Chondrocyte (in vitro differentiated cells): ENCODE results near the gene RAB31. TPM values are rescaled to one million over a fixed set of nuclear protein-coding genes. Genes with fewer than 3 reads are reported as not detected.
"Not testable (repeated sequence)": the region's sequence is repeated elsewhere in the genome, so short reads cannot be mapped to it uniquely, and the experiment has no call there.

ENCODE experiments used
- DNase-seq: peaks from one replicate; pipeline ENCODE4 v3.0.0; 2021; ENCODE audit warnings: mixed read lengths, low spot score
- H3K27ac Mint-ChIP-seq: one replicate; pipeline ENCODE4 v1.8.0; 2021; ENCODE audit warnings: mild to moderate bottlenecking, moderate library complexity, mixed read lengths; ENCODE audit not compliant: unreplicated experiment
- H3K27me3 Mint-ChIP-seq: 2 replicates; pipeline ENCODE4 v1.8.0; 2021; ENCODE audit warnings: low read depth, mixed read lengths
- H3K36me3 Mint-ChIP-seq: 2 replicates; pipeline ENCODE4 v1.8.0; 2021; ENCODE audit warnings: low read depth, mixed read lengths
- H3K4me1 Mint-ChIP-seq: 2 replicates; pipeline ENCODE4 v1.8.0; 2021; ENCODE audit warnings: low read depth, mild to moderate bottlenecking, mixed read lengths
- H3K4me3 Mint-ChIP-seq: one replicate; pipeline ENCODE4 v1.8.0; 2021; ENCODE audit warnings: mild to moderate bottlenecking, moderate library complexity, mixed read lengths; ENCODE audit not compliant: unreplicated experiment
- H3K9me3 Mint-ChIP-seq: 2 replicates; pipeline ENCODE4 v1.8.0; 2021; ENCODE audit warnings: low read depth, mixed read lengths
- total RNA-seq: library from RNA; stranded (reverse); gene quantifications from 3 replicates; pipeline ENCODE4 v1.2.1, GENCODE V29; 2021
- TF ChIP-seq, protein P1 (sequence below): fragments of 200-600 bp; sonication (generic); IDR thresholded peaks from 2 replicates; pipeline ENCODE4 v1.5.0; 2021; ENCODE audit warnings: antibody characterized with exemption, mild to moderate bottlenecking, moderate library complexity

Gene RAB31
- total RNA-seq, 1 donor from 2014 or later = 87.7 TPM

DNA sequence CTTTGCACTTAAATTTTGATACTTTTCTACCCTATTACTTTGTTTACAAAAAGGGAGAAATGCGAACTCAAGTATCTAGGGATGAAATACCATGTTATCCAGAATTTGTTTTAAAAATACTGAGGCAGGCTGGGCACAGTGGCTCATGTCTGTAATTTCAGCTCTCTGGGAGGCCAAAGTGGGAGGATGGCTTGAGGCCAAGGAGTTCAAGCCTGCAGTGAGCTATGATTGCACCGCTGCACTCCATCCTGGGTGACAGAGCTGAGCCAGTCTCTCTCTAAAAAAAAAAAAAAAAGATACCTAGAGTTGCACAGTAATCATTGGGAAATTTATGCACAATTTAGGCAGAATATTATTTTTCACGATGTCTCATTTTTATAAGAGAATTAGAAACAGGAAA, 193.3 kb downstream of the RAB31 start:
- no peaks in the 10 kb centered on the region for H3K36me3 Mint-ChIP-seq
- DNase-seq = no peak
- H3K4me3 Mint-ChIP-seq = no peak overlapping the region
- H3K9me3 Mint-ChIP-seq = no peaks in the 10 kb centered on the region
- TF ChIP-seq, protein P1, sequence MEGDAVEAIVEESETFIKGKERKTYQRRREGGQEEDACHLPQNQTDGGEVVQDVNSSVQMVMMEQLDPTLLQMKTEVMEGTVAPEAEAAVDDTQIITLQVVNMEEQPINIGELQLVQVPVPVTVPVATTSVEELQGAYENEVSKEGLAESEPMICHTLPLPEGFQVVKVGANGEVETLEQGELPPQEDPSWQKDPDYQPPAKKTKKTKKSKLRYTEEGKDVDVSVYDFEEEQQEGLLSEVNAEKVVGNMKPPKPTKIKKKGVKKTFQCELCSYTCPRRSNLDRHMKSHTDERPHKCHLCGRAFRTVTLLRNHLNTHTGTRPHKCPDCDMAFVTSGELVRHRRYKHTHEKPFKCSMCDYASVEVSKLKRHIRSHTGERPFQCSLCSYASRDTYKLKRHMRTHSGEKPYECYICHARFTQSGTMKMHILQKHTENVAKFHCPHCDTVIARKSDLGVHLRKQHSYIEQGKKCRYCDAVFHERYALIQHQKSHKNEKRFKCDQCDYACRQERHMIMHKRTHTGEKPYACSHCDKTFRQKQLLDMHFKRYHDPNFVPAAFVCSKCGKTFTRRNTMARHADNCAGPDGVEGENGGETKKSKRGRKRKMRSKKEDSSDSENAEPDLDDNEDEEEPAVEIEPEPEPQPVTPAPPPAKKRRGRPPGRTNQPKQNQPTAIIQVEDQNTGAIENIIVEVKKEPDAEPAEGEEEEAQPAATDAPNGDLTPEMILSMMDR = no peak
- no peaks in the 10 kb centered on the region for H3K27me3 Mint-ChIP-seq
- H3K27ac Mint-ChIP-seq = no peak overlapping the region
- peaks cover 11% of the 10 kb centered on the region for H3K4me1 Mint-ChIP-seq

DNA sequence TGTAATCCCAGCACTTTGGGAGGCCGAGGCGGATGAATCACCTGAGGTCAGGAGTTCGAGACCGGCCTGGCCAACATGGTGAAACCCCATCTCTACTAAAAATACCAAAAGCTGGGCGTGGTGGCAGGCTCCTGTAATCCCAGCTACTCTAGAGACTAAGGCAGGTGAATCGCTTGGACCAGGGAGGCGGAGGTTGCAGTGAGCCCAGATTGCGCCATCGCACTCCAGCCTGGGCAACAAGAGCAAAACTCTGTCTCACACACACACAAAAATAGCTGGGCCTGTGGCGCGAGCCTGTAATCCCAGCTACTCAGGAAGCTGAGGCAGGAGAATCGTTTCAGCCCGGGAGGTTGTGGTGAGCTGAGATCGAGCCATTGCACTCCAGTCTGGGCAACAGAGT, 194.2 kb downstream of the RAB31 start:
- not testable (repeated sequence) for H3K9me3 Mint-ChIP-seq, H3K36me3 Mint-ChIP-seq, H3K27ac Mint-ChIP-seq, H3K4me3 Mint-ChIP-seq, H3K27me3 Mint-ChIP-seq, DNase-seq
- H3K4me1 Mint-ChIP-seq = peaks cover 11% of the 10 kb centered on the region

DNA sequence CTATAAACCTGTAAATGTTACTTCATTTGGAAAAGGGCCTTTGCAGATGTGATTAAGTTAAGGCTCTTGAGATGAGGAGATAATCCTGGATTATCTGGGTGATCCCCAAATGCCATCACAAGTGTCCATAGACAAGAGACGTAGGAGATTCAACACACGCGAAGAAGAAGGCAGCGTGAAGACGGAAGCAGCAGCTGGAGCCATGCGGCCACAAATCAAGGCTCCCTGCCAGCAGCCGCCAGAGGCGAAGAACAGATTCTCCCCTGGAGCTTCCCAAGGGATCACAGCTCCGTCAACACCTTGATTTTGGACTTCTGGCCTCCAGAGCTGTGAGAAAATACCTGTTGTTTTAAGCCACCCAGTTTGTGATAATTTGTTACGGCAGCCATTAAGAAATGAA, 194.7 kb downstream of the RAB31 start:
- H3K36me3 Mint-ChIP-seq = no peaks in the 10 kb centered on the region
- no peak for DNase-seq
- H3K27me3 Mint-ChIP-seq = no peaks in the 10 kb centered on the region
- no peak overlapping the region for H3K27ac Mint-ChIP-seq
- TF ChIP-seq, protein P1 = no peak
- H3K4me1 Mint-ChIP-seq = peaks cover 11% of the 10 kb centered on the region
- no peaks in the 10 kb centered on the region for H3K9me3 Mint-ChIP-seq
- no peak overlapping the region for H3K4me3 Mint-ChIP-seq

DNA sequence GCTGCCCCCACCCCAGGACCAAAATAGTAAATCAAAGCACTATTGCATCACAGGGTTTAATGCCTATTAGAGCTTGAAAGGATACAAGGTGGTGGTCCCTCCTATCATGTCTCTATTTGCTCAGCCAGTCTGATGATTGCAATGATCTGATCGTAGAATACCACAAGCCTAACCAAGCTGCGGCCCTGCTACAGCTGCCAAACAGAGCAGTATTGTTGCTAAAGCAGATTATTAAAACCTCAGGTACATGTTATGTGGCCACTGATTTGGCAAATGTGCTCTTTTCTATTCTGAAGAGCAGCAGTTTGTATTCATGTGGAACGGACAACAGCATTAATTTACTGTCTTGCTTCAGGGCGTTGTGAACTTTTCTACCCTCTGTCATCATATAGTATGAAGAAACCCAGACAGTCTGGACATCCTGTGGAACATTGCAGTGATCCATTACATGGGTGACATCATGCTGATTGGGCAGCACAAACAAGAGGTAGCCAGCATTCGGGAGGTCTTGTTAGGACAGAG, 197.4 kb downstream of the RAB31 start:
- DNase-seq = no peak
- TF ChIP-seq, protein P1 = no peak
- Mint-ChIP-seq H3K36me3 (no peaks in the 10 kb centered on the region), H3K4me3 (no peak overlapping the region), H3K27ac (no peak overlapping the region), H3K9me3 (no peaks in the 10 kb centered on the region), H3K27me3 (peaks cover 2% of the 10 kb centered on the region), H3K4me1 (peaks cover 4% of the 10 kb centered on the region)

DNA sequence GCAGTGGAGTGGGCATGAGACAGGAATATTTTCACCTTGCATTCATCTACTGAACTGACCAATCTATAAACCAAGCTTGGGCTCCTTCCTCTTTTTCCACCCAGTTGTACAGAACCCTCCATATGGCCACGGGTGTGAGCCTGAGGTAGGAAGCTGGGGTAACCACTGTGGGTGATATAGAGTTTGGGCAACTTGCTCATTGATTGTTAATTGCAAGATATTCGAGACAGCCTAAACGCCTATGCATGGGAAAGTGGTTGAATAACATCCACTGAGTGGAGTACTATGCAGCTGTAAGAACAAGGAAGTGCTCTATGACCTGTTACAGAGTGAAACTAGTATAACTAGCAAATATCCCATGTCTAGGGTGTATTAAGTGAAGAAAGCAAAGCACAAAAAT, 198.4 kb downstream of the RAB31 start:
- Mint-ChIP-seq H3K27ac (no peak overlapping the region), H3K4me1 (peaks cover under 1% of the 10 kb centered on the region), H3K27me3 (peaks cover 2% of the 10 kb centered on the region), H3K4me3 (no peak overlapping the region), H3K36me3 (no peaks in the 10 kb centered on the region), H3K9me3 (no peaks in the 10 kb centered on the region)
- DNase-seq = no peak
- TF ChIP-seq, protein P1 = no peak

DNA sequence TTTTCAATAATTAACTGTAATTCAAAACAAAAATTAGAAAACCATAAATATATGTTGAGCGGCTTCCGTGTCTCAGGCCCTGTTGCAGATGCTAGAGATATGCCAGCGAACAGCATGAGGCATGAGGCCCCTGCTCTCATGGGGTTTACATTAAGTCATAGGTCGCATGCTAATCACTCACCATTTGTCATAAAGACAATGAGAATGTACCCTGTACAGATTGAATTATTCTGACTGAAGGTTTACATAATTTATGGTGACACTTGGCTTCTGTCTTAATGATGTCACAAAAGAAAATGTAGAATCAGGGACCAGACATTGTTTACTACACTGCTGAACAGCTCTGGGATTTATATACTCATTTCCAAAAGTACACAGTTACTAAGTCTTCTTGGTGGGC, 199.8 kb downstream of the RAB31 start:
- Mint-ChIP-seq H3K9me3 (no peaks in the 10 kb centered on the region), H3K4me3 (no peak overlapping the region), H3K4me1 (peaks cover 4% of the 10 kb centered on the region), H3K27me3 (peaks cover 2% of the 10 kb centered on the region), H3K27ac (no peak overlapping the region), H3K36me3 (no peaks in the 10 kb centered on the region)
- no peak for DNase-seq
- TF ChIP-seq, protein P1 = no peak
